ENCODE results near the gene XPR1.

GRCh38 chr1:180588121-180588520, 43.7 kb upstream of the XPR1 start:
- TF ChIP-seq POLR2A (IDR thresholded peaks at IDR 0.05; ENCODE audit: low read depth, low read length) = no peak
- no peak for TF ChIP-seq MAX (IDR thresholded peaks at IDR 0.05; ENCODE audit: insufficient read depth, insufficient read length)
- TF ChIP-seq CTCF (IDR thresholded peaks at IDR 0.05; ENCODE audit: extremely low read depth in 1 of 2, insufficient read depth in 1 of 2, low read depth in 1 of 2, low read length in 2 of 2) = no peak
- TF ChIP-seq EZH2 (IDR thresholded peaks at IDR 0.05; ENCODE audit: borderline replicate concordance, low read depth, low read length, severe bottlenecking) = no peak

All from endothelial cell of umbilical vein (primary cell).